NCI-H2171 treated with DMSO at 0.1 percent for 48 hours (cell line): ENCODE data around the gene PODN.

Source experiments
- DNase-seq: peaks from one replicate; lab custom pipeline; 2025; lab: John Stamatoyannopoulos, UW

The PODN gene

GRCh38 chr1:53051676-53052075 is 10.3 kb upstream of the PODN start:
- peak; percentile 69 for DNase-seq

GRCh38 chr1:53057127-53057526 is 4.9 kb upstream of the PODN start:
- DNase-seq: peak; percentile 74

DNA sequence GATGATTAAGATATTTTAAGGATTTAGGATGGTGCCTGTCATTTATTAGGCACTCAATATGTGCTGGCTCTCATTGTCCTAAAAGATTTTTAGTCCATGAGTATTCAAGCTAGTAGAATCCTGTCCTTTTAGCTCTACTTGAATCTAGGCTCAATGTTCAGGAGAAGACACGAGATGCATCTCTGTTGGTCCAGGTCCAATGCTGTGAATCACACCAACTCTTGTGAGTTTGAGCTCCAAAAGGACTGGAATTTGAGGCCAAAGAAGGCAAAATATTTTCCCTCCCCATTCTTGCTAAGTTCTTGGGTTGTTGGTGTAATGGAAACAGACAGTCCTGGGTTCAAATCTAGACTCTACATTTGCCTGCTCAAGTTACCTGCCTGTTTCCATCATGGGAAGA is 1.4 kb upstream of the PODN start:
- DNase-seq: no peak

DNA sequence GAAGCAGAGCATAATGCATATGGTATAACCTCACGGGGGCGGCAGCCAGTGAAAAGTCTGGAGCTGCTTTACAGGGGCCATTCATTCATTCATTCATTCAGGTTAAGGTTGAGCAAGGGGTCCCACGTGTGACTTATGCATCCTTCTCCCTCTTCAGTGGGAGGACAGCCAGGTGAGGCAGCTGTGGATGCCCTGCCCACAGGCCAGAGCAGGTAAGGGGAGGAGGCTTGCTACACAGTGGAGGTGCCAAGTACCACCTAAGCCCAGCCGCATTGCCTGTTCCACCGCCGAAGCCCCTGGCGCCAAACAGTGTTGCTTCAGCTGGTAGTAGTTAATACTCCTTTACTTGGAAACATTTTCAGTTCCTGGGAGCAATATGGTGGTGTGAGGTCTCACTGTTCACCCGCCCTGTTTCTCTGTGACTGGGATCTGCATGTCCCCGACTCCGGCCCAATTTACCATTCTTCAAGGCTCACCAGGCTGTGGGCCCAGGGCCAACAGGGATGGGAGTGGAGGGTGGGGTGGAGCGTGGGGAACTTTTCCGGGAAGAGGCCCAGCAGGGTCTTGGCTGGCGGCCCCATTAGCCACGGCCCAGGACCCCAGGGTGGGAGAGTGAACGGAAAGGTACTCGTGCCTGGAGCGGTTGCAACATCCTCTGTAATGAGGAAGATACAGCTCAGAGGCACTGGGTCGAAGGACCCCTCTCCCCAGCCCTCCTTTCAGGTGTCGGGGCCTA is 722 bp upstream of the PODN start:
- DNase-seq: no peak

DNA sequence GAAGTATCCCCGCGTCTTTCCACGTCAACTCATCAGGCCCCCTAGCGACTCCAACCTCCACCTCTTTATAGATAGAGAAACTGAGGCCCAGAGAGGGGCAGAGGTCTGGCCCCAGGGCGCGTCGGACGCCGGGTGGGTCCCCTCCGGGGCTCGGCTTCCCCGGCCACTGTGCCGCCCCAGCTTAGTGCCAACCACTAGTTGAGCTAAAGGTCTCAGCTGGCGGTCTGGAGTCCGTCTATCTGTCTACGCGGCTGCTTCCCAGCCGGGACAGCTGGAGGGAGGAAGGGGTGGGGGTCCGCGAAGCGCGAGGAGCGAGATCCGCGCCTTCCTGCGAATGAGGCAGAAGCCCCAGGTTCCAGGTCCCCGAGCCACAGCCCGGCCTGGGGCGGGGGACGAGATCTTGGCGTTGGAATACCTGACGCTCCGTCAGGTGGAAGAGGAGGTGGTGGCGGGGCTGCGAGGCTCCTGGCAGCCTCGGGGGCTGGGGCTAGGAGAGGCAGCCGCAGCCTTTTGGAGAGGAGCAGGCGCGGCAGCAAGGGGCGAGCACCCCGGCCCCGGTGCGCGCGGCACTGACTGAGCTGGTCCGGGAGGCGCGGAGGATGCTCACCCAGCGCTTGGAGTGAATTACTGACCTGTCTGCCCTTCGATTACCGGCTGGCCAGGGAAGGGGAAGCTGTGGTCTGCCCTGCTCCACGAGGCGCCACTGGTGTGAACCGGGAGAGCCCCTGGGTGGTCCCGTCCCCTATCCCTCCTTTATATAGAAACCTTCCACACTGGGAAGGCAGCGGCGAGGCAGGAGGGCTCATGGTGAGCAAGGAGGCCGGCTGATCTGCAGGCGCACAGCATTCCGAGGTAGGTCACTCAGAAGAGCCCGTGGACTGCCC is 937 bp downstream of the PODN start:
- DNase-seq: no peak

DNA sequence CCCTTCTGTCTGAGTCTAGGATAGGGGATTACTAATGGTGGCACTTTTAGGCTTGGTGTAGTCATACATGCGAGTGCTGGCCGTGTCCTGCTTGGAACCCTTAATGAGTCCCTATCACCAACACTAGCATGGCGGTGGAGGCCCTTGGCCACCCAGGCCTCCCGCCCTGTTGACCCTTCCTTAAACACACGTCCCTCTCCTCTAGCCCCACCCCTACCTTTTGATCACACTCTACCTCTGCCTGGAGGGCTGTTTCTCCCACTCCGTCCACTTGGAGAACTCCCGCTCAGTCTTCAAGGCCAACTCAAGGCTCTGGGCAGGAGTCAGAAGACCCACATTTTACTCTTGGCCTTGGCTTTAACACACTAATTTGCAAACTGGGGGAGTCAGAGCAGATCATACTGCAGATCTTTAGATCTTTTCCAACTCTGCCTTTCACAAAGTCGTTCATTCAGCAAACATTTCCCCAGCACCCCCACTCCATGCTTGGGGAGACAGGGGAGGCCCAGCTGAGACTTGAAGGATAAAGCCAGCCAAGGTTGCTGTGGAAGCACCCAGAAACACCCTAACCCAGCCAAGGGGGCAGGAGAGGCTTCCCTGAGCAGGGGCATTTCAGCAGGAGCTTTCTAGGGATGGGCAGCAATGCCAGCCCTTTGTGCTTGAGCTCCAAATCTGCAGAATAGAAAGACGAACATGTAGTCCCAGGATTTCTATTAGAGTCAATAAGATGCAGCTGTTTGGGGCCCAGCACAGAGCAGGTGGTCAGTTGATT is 1.9 kb downstream of the PODN start:
- DNase-seq: no peak

DNA sequence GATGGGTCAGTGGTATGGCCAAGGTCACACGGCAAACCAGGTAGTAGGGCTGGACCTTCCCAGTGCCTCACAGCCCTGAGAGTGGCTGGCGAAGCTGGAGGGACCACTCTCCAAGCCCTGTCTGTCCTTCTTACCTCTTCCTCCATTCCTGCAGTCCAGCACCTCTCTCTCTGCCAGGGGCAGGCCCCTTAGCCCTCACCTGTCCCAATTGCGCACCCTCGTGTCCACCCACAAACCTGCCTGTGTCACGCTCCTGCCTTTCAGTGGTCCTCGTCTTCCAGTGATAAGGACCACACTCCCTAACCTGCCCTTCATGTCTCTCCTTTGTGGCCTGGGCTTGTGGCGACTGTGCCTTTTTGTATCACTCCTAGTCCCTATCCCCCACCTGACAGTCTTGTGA is 3.4 kb downstream of the PODN start:
- no peak for DNase-seq

- no peak for DNase-seq
Measured at GRCh38 chr1:53066488-53066887, 4.5 kb downstream of the PODN start.

- DNase-seq: no peak
Measured at GRCh38 chr1:53066891-53067738, 5.1 kb downstream of the PODN start.

DNA sequence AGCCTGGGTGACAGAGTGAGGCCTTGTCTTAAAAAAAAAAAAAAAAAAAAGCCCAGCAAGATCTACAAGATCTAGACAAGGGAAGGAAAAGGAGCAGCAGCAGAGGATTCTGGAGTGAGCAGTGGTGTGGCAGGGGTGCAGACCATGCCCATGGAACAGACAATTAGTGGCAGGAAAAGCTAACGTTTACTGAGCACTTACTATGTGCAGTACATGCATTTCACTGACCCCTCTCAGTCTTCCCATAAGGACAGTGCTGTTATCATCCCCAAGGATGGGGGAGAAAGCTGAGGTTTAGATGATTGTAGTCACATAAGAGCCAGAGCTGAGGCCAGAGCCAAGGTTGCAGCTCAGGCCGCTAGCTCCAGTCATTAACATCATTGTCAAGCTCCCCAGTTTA is 5.9 kb downstream of the PODN start:
- DNase-seq: no peak

DNA sequence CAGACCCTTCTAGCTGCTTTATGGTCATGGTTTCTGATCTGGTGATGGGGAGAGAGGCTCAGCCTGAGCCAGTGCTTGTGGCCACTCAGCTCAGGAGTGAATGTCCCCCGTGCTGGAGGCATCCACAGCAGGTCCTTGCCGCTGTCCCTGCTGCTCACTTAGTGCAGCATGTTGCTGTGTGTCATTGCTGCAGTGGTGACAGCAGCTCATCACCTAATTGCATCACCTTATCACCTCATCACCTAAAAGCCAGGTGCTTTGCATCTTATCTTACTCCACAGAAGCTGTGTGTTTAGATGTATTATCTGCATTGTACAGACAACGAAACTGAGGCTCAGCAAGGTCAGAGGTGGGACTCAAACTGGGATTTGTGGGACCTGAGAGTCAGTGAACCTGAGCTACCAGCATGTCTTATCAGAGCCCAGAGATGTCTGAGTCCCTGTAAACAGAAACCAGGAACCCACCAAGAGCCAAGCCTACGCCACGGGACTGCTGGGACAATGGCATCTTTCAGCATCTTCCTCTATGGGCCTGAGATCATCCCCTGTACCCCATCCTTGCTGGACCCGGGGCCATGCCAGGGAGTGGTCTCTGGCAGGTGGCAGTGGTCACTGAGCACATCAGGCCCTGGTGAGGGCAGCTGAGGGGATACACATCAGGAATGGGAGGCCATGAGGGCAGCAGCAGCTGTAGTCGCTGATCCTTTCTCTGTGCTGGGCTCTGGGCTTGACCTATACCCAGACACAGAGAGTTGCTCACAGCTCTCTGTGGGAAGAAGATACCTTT is 6.5 kb downstream of the PODN start:
- no peak for DNase-seq

DNA sequence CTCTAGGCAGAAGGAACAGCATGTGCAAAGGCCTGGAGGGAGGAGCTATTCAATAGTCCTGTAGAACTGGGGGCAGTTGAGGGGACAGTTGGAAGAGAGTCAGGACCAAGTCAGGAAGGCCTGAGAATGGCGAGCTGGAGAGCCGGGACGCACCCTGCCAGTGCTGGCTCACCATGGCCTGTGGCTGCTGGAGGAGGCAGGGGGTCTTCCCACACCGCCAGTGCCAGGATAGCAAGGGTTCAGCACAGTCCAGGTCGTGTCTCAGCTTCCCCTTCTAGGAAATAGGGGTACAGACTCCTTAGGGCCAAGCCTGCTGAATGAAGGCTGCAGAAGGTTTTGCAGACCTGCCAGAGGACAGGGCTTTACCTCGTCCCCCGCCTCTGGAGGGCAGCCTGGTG is 7.3 kb downstream of the PODN start:
- DNase-seq: no peak

DNA sequence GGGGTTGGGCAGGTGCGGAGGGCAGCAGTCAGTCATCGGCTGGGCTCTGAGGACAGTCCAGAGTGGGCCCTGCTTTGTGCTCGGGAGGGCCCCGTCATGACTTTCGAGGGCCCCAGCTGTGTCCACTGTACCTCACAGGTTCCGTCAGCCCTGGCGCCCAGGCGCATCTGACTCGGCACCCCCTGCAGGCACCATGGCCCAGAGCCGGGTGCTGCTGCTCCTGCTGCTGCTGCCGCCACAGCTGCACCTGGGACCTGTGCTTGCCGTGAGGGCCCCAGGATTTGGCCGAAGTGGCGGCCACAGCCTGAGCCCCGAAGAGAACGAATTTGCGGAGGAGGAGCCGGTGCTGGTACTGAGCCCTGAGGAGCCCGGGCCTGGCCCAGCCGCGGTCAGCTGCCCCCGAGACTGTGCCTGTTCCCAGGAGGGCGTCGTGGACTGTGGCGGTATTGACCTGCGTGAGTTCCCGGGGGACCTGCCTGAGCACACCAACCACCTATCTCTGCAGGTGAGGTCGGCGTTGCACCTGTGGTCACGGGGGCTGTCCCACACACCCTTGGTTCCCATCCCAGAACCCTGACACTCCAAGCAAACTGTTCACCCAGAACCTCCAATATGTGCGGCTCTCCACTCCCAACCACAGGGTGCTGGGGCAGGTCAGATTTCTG is 7.8 kb downstream of the PODN start:
- no peak for DNase-seq

GRCh38 chr1:53070621-53071020 is 8.6 kb downstream of the PODN start:
- no peak for DNase-seq

- DNase-seq: no peak
Measured at GRCh38 chr1:53071167-53071865, 9.3 kb downstream of the PODN start.

GRCh38 chr1:53071915-53072314 is 9.9 kb downstream of the PODN start:
- no peak for DNase-seq

- peak; percentile 21 for DNase-seq
Measured at GRCh38 chr1:53073287-53073686, 11.3 kb downstream of the PODN start.

- peak; percentile 88 for DNase-seq
Measured at GRCh38 chr1:53073868-53074311, 11.9 kb downstream of the PODN start.

GRCh38 chr1:53074313-53075154 is 12.5 kb downstream of the PODN start:
- no peak for DNase-seq
